Activated CD8-positive, alpha-beta T cell treated with anti-CD3 and anti-CD28 coated beads, Interleukin-2, amount 10 ng/mL, durations not matched to agents 7 days and 5 days (primary cell): ENCODE data around the gene MED16. TPM values are rescaled to one million over a fixed set of nuclear protein-coding genes. Genes with fewer than 3 reads are reported as not detected.
A peak's percentile ranks its signal among the peaks of the same experiment; 100 is the strongest.

Experiments
- ATAC-seq: fragments of 150-1000 bp; cut with Tn5 transposase; one replicate; pipeline ENCODE4 v1.10.0; 2021; ENCODE audit warnings: moderate library complexity
- CTCF ChIA-PET: fragments of 350-600 bp; sonication (Branson Sonifier 250); formaldehyde crosslinking; loops from one replicate; lab custom pipeline; 2021; ENCODE audit warnings: antibody characterized with exemption; lab: Charles Lee
- POLR2A ChIA-PET: fragments of 350-600 bp; sonication (Branson Sonifier 250); formaldehyde crosslinking; loops from one replicate; lab custom pipeline; 2021; ENCODE audit warnings: antibody characterized with exemption; lab: Charles Lee
- DNase-seq: peaks from one replicate; pipeline ENCODE4 v3.0.0-alpha.2; 2020
- H3K27ac Mint-ChIP-seq: one replicate; pipeline ENCODE4 v1.8.0; 2021; ENCODE audit warnings: mild to moderate bottlenecking, mixed read lengths
- H3K27me3 Mint-ChIP-seq: one replicate; pipeline ENCODE4 v1.8.0; 2021; ENCODE audit warnings: low read depth, mixed read lengths
- H3K36me3 Mint-ChIP-seq: one replicate; pipeline ENCODE4 v1.8.0; 2021; ENCODE audit warnings: low read depth, mixed read lengths
- H3K4me1 Mint-ChIP-seq: one replicate; pipeline ENCODE4 v1.8.0; 2021; ENCODE audit warnings: low read depth, mixed read lengths
- H3K4me3 Mint-ChIP-seq: one replicate; pipeline ENCODE4 v1.8.0; 2021; ENCODE audit warnings: mild to moderate bottlenecking, mixed read lengths
- H3K9me3 Mint-ChIP-seq: one replicate; pipeline ENCODE4 v1.8.0; 2022; ENCODE audit warnings: mixed read lengths; ENCODE audit not compliant: insufficient read depth
- total RNA-seq, 2 experiments: library from RNA; stranded (reverse); gene quantifications; one replicate each; pipeline ENCODE4 v1.2.3, GENCODE V29; 2021

MED16 gene
- total RNA-seq, 2 experiments from 2014 or later: 55.9 to 60.4 TPM

GRCh38 chr19:917323-918151 lies 24.6 kb upstream of the MED16 start, which contains the start of gene KISS1R:
Gene KISS1R (plus strand): TSS chr19:917333. CDS start chr19:917503, 170 bp downstream.
- Mint-ChIP-seq H3K4me3 (no peak within 1 kb of the TSS), H3K4me1 (peaks cover 20% of the 10 kb centered on the region), H3K36me3 (no peaks in the 10 kb centered on the region), H3K27me3 (peaks cover 6% of the 10 kb centered on the region), H3K27ac (no peak within 1 kb of the TSS), H3K9me3 (no peaks in the 10 kb centered on the region)
- POLR2A ChIA-PET: interaction anchor here (1.0 kb wide), 1 partner anchor 11 kb away, joined by 3 read pairs; no protein-coding TSS in a partner anchor
- DNase-seq (peak; percentile 59), ATAC-seq (peak; percentile 9)
- CTCF ChIA-PET: interaction anchor here (3.7 kb wide), 1 partner anchor 54 kb away, joined by 47 read pairs; no protein-coding TSS in a partner anchor

- H3K4me1 Mint-ChIP-seq: peaks cover 17% of the 10 kb centered on the region
- H3K27ac Mint-ChIP-seq: no peak overlapping the region
- H3K9me3 Mint-ChIP-seq: no peaks in the 10 kb centered on the region
- DNase-seq: no peak
- no peak overlapping the region for H3K4me3 Mint-ChIP-seq
- no peak for ATAC-seq
- ChIA-PET CTCF (interaction anchor here (1.4 to 1.9 kb wide), 2 partner anchors 53 to 61 kb away, joined by 4 to 12 read pairs; no protein-coding TSS in a partner anchor), POLR2A (interaction anchor here (1.0 kb wide), 1 partner anchor 10 kb away, joined by 3 read pairs; no protein-coding TSS in a partner anchor)
- H3K27me3 Mint-ChIP-seq: peaks cover 6% of the 10 kb centered on the region
- no peaks in the 10 kb centered on the region for H3K36me3 Mint-ChIP-seq
Measured at GRCh38 chr19:916645-917322, 23.8 kb upstream of the MED16 start.

GRCh38 chr19:913080-913748 lies 20.2 kb upstream of the MED16 start, which contains the start of gene R3HDM4:
Gene R3HDM4 (minus strand): TSS chr19:913219. CDS start chr19:913157, 62 bp downstream.
- CTCF ChIA-PET: interaction anchor here (1.4 kb wide), 1 partner anchor 50 kb away, joined by 5 read pairs; no protein-coding TSS in a partner anchor
- H3K27me3 Mint-ChIP-seq: peaks cover 2% of the 10 kb centered on the region
- peaks cover 26% of the 10 kb centered on the region for H3K4me1 Mint-ChIP-seq
- ATAC-seq (peak; percentile 66), DNase-seq (peak; percentile 84)
- H3K36me3 Mint-ChIP-seq: peaks cover 5% of the 10 kb centered on the region
- H3K27ac Mint-ChIP-seq: peak within 1 kb of the TSS; percentile 88
- no peaks in the 10 kb centered on the region for H3K9me3 Mint-ChIP-seq
- H3K4me3 Mint-ChIP-seq: peak within 1 kb of the TSS; percentile 75
- POLR2A ChIA-PET: interaction anchor here (0.7 to 1.0 kb wide), 2 partner anchors 20 to 1440 kb away, joined by 3 read pairs; partner anchors contain the start of genes MED16 and RNU6-9

- H3K4me1 Mint-ChIP-seq: peaks cover 31% of the 10 kb centered on the region
- peak overlapping the region; percentile 75 for H3K4me3 Mint-ChIP-seq
- peaks cover under 1% of the 10 kb centered on the region for H3K27me3 Mint-ChIP-seq
- H3K9me3 Mint-ChIP-seq: no peaks in the 10 kb centered on the region
- peak overlapping the region; percentile 88 for H3K27ac Mint-ChIP-seq
- ATAC-seq: no peak
- ChIA-PET CTCF (no interaction called here), POLR2A (no interaction called here)
- H3K36me3 Mint-ChIP-seq: peaks cover 7% of the 10 kb centered on the region
- peak; percentile 48 for DNase-seq
Measured at GRCh38 chr19:912181-913079, 19.4 kb upstream of the MED16 start.

GRCh38 chr19:911197-912033 lies 18.4 kb upstream of the MED16 start:
- CTCF ChIA-PET: interaction anchor here (3.9 kb wide), 1 partner anchor 48 kb away, joined by 36 read pairs; no protein-coding TSS in a partner anchor
- POLR2A ChIA-PET: interaction anchor here (1.4 kb wide), 1 partner anchor 18 kb away, joined by 5 read pairs; the partner anchor contains the start of genes MED16 and RNU6-9
- DNase-seq: no peak
- Mint-ChIP-seq H3K4me3 (peak overlapping the region; percentile 69), H3K9me3 (no peaks in the 10 kb centered on the region), H3K4me1 (peaks cover 40% of the 10 kb centered on the region), H3K27me3 (no peaks in the 10 kb centered on the region), H3K36me3 (peaks cover 8% of the 10 kb centered on the region), H3K27ac (peak overlapping the region; percentile 77)
- ATAC-seq: no peak

- Mint-ChIP-seq H3K27ac (peak overlapping the region; percentile 72), H3K36me3 (peaks cover 14% of the 10 kb centered on the region), H3K4me1 (peaks cover 54% of the 10 kb centered on the region), H3K9me3 (no peaks in the 10 kb centered on the region), H3K27me3 (no peaks in the 10 kb centered on the region), H3K4me3 (no peak overlapping the region)
- ChIA-PET POLR2A (interaction anchor here (0.8 to 2.9 kb wide), 3 partner anchors 9 to 24 kb away, joined by 3 to 36 read pairs (median 6); partner anchors contain the start of genes KISS1R, MED16 and RNU6-9), CTCF (interaction anchor here (1.4 to 3.9 kb wide), 3 partner anchors 11 to 44 kb away, joined by 4 to 36 read pairs (median 8); partner anchors contain the start of genes MED16 and RNU6-9)
- no peak for ATAC-seq
- peak; percentile 52 for DNase-seq
Measured at GRCh38 chr19:907183-907853, 14.3 kb upstream of the MED16 start.

- Mint-ChIP-seq H3K4me3 (no peak overlapping the region), H3K36me3 (peaks cover 16% of the 10 kb centered on the region), H3K4me1 (peaks cover 54% of the 10 kb centered on the region), H3K27ac (peak overlapping the region; percentile 72), H3K9me3 (no peaks in the 10 kb centered on the region), H3K27me3 (no peaks in the 10 kb centered on the region)
- ChIA-PET POLR2A (interaction anchor here (0.8 to 0.9 kb wide), 2 partner anchors 10 to 24 kb away, joined by 3 to 6 read pairs; partner anchors contain the start of gene KISS1R), CTCF (interaction anchor here (1.1 kb wide), 1 partner anchor 43 kb away, joined by 3 read pairs; no protein-coding TSS in a partner anchor)
- ATAC-seq (no peak), DNase-seq (peak; percentile 39)
Measured at GRCh38 chr19:906480-906879, 13.5 kb upstream of the MED16 start.

GRCh38 chr19:904545-904944 lies 11.6 kb upstream of the MED16 start:
- H3K36me3 Mint-ChIP-seq: peaks cover 20% of the 10 kb centered on the region
- POLR2A ChIA-PET: interaction anchor here (0.6 kb wide), 1 partner anchor 63 kb away, joined by 3 read pairs; no protein-coding TSS in a partner anchor
- CTCF ChIA-PET: interaction anchor here (1.1 kb wide), 1 partner anchor 11 kb away, joined by 3 read pairs; the partner anchor contains the start of genes MED16 and RNU6-9
- no peaks in the 10 kb centered on the region for H3K27me3 Mint-ChIP-seq
- no peaks in the 10 kb centered on the region for H3K9me3 Mint-ChIP-seq
- H3K4me1 Mint-ChIP-seq: peaks cover 50% of the 10 kb centered on the region
- no peak overlapping the region for H3K27ac Mint-ChIP-seq
- ATAC-seq (no peak), DNase-seq (no peak)
- no peak overlapping the region for H3K4me3 Mint-ChIP-seq

GRCh38 chr19:903266-903797 lies 10.3 kb upstream of the MED16 start:
- ChIA-PET POLR2A (interaction anchor here (2.3 kb wide), 1 partner anchor 10 kb away, joined by 7 read pairs; the partner anchor contains the start of genes MED16 and RNU6-9), CTCF (interaction anchor here (0.6 to 1.1 kb wide), 2 partner anchors 10 to 878 kb away, joined by 3 read pairs; partner anchors contain the start of genes MED16 and RNU6-9)
- Mint-ChIP-seq H3K27ac (no peak overlapping the region), H3K27me3 (no peaks in the 10 kb centered on the region), H3K36me3 (peaks cover 22% of the 10 kb centered on the region), H3K4me1 (peaks cover 38% of the 10 kb centered on the region), H3K9me3 (no peaks in the 10 kb centered on the region), H3K4me3 (no peak overlapping the region)
- ATAC-seq (no peak), DNase-seq (no peak)
